ENCODE data around the gene EPS15.
A peak's percentile ranks its signal among the peaks of the same experiment; 100 is the strongest.

Gene EPS15

DNA sequence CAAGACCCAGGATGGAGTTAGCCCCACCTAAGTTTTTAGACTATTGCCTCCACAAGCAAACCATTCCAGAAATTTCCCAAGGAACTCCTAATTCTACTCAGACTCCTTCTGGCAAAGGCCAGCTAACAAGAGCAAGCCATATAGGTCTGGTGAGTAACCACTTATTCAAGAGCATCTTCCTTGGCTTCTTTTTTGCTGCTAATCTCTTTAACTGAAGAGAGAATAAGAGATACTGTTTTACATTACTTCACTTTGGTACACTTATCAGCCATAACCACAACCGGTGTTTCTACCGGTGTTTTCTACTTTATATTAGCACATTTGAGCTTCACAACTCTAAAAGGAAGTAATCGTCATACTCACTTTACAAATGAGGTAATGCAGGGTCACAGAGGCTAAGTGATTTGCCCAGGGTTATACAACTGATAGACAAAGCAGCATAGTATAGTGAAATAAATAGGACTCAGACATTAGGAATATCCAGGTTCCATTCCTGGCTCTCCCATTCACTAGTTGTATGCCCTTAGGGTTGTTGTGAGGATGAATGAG is 1.7 kb upstream of the EPS15 start:
- DNase-seq (ENCODE audit: low read depth) = no peak
- no peak overlapping the region for H3K4me3 ChIP-seq (ENCODE audit: low read length)
- TF ChIP-seq, protein P1, sequence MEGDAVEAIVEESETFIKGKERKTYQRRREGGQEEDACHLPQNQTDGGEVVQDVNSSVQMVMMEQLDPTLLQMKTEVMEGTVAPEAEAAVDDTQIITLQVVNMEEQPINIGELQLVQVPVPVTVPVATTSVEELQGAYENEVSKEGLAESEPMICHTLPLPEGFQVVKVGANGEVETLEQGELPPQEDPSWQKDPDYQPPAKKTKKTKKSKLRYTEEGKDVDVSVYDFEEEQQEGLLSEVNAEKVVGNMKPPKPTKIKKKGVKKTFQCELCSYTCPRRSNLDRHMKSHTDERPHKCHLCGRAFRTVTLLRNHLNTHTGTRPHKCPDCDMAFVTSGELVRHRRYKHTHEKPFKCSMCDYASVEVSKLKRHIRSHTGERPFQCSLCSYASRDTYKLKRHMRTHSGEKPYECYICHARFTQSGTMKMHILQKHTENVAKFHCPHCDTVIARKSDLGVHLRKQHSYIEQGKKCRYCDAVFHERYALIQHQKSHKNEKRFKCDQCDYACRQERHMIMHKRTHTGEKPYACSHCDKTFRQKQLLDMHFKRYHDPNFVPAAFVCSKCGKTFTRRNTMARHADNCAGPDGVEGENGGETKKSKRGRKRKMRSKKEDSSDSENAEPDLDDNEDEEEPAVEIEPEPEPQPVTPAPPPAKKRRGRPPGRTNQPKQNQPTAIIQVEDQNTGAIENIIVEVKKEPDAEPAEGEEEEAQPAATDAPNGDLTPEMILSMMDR (conservative IDR thresholded peaks at IDR 0.05; ENCODE audit: low read depth, low read length) = no peak

- TF ChIP-seq, protein P1 (conservative IDR thresholded peaks at IDR 0.05; ENCODE audit: low read depth, low read length) = no peak
- DNase-seq (ENCODE audit: low read depth) = peak; percentile 46
- H3K4me3 ChIP-seq (ENCODE audit: low read length) = no peak overlapping the region
Measured at GRCh38 chr1:51519865-51520699, 1.0 kb upstream of the EPS15 start.

GRCh38 chr1:51518586-51519047 is 449 bp downstream of the EPS15 start:
- no peak for DNase-seq (ENCODE audit: low read depth)
- TF ChIP-seq, protein P1 (conservative IDR thresholded peaks at IDR 0.05; ENCODE audit: low read depth, low read length) = no peak

DNA sequence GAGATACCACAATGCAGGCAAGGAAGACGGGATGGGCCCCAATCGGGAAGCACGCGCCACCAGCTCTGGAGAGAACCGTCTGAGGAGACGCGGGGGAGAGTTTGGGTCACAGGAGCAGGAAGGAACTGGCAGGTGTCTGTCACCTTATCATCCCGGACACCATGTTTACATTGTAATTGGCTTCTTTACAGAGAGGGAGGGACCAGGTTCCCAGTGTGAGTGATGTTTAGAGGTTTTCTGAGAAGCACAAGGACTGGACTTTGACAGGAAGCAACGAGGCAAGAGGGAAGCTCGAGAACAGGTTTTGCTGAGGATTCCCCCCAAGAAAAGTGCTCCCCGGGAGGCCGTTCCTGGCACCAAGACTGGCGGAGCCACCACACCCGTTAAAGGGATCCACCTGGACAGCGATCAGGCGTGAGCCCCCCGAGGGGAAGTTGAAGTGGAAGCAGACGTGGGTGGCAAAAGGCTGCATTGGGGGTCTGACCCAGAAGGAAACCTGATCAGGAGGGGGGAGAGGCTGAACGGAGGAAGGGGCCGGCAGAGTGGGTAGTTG is 957 bp downstream of the EPS15 start:
- peak overlapping the region; percentile 82 for H3K4me3 ChIP-seq (ENCODE audit: low read length)
- TF ChIP-seq, protein P1 (conservative IDR thresholded peaks at IDR 0.05; ENCODE audit: low read depth, low read length) = no peak
- DNase-seq (ENCODE audit: low read depth) = no peak

More at GRCh38 chr1:51518586-51519047, 449 bp downstream of the EPS15 start:
- peak overlapping the region; percentile 82 for H3K4me3 ChIP-seq (ENCODE audit: low read length)

- H3K4me3 ChIP-seq (ENCODE audit: low read length) = peak overlapping the region; percentile 82
- TF ChIP-seq, protein P1 (conservative IDR thresholded peaks at IDR 0.05; ENCODE audit: low read depth, low read length) = no peak
- no peak for DNase-seq (ENCODE audit: low read depth)
Measured at GRCh38 chr1:51517361-51518032, 1.6 kb downstream of the EPS15 start.

DNA sequence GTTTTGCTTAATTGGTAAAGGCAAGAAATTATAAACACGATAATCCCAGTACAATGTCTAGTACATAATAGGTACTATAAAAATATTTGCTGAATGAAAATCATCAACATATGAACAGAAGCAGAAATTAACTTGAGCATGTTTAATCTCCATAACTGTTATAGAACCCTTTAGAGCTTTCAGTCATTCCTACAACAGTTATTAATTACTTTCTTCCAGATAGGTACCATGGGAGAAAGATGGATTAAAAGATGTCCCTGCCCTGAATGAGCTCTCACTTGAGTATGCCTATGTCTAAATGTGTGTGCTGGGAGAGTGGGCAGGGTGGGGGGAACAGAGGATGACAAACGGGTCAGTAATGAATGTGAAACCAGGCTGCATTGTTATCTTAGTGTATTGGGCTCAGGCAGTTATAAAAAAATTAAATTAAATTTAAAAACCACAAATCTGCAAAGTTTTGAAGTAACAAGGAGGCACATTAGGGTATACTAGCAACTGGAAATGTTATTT is 2.4 kb downstream of the EPS15 start:
- TF ChIP-seq, protein P1 (conservative IDR thresholded peaks at IDR 0.05; ENCODE audit: low read depth, low read length) = no peak
- no peak for DNase-seq (ENCODE audit: low read depth)
- no peak overlapping the region for H3K4me3 ChIP-seq (ENCODE audit: low read length)

Measured in retinal pigment epithelial cell (primary cell).